HCT116 (cell line): Measurements from ENCODE around the gene CCNK. TPM values are rescaled to one million over a fixed set of nuclear protein-coding genes. Genes with fewer than 3 reads are reported as not detected.

ENCODE experiments used
- ATAC-seq: fragments of 200-7000 bp; cut with Tn5 transposase; 2 replicates; pipeline ENCODE4 v1.9.1; 2020; ENCODE audit warnings: mild to moderate bottlenecking, moderate library complexity
- BruUV-seq: library from RNA; stranded (reverse); fragments of 400-500 nt; replicated peaks from 2 replicates; lab custom pipeline; 2021; lab: Mats Ljungman, UMichigan
- CTCF ChIA-PET: fragments of 300-600 bp; sonication (Branson Sonifier 250); formaldehyde crosslinking; loops from one replicate; lab custom pipeline; 2021; ENCODE audit warnings: antibody characterized with exemption; lab: Charles Lee
- POLR2A ChIA-PET: fragments of 300-600, 350-600 bp; sonication (Branson Sonifier 250); formaldehyde crosslinking; loops from one replicate; lab custom pipeline; 2021; ENCODE audit warnings: antibody characterized with exemption; lab: Charles Lee
- RAD21 ChIA-PET, 2 experiments: fragments of 300-600 bp; sonication (Branson Sonifier 250); formaldehyde crosslinking; loops; one replicate each; lab custom pipeline; 2023; ENCODE audit warnings: low total read pairs in 2 of 2; ENCODE audit not compliant: uncharacterized antibody in 2 of 2, unreplicated experiment in 2 of 2, low non-redundant PET in 1 of 2; lab: Charles Lee
- DNase-seq: peaks from one replicate; pipeline ENCODE4 v3.0.0-alpha.2; 2010; ENCODE audit warnings: low read depth, low spot score
- H2AFZ ChIP-seq: fragments of 200-600 bp; shearing (Covaris generic), sonication (generic); 2 replicates; pipeline ENCODE4 v1.6.1; 2017; ENCODE audit warnings: low read depth, mixed run types, mixed read lengths, antibody characterized with exemption, low read length; ENCODE audit not compliant: poor library complexity, severe bottlenecking
- H3K27ac ChIP-seq: 2 replicates; pipeline ENCODE4 v1.5.1; 2012; ENCODE audit warnings: low read depth, low read length
- H3K27me3 ChIP-seq: fragments of 200-600 bp; sonication (generic); 2 replicates; pipeline ENCODE4 v1.6.1; 2016; ENCODE audit warnings: mixed run types, low read length, mixed read lengths; ENCODE audit not compliant: insufficient read depth
- H3K36me3 ChIP-seq, 2 experiments: fragments of 200-500 bp in 1 of 2; fragments of 200-600 bp in 1 of 2; sonication (Bioruptor generic) in 1 of 2; sonication (generic) in 1 of 2; 2 replicates each; pipeline versions ENCODE4 v1.5.1 to v1.6.1; 2014 to 2016; ENCODE audit warnings: low read length in 2 of 2, inconsistent platforms in 1 of 2, mixed read lengths in 1 of 2, mixed run types in 1 of 2; ENCODE audit not compliant: insufficient read depth in 2 of 2, control insufficient read depth in 1 of 2
- H3K4me1 ChIP-seq, 2 experiments: fragments of 200-600 bp in 1 of 2; sonication (generic) in 1 of 2; 2 replicates each; pipeline versions ENCODE4 v1.5.1 to v1.6.1; 2012 to 2017; ENCODE audit warnings: low read length in 2 of 2, inconsistent platforms in 1 of 2, mild to moderate bottlenecking in 1 of 2, mixed read lengths in 1 of 2, mixed run types in 1 of 2, moderate library complexity in 1 of 2; ENCODE audit not compliant: insufficient read depth in 2 of 2, control insufficient read depth in 1 of 2
- H3K4me2 ChIP-seq: fragments of 200-600 bp; sonication (generic); 2 replicates; pipeline ENCODE4 v1.6.1; 2017; ENCODE audit warnings: mixed run types, low read length, mixed read lengths
- H3K4me3 ChIP-seq, 2 experiments: fragments of 200-600 bp in 1 of 2; sonication (generic) in 1 of 2; replicated peaks in 1 of 2; 2 replicates each; pipeline ENCODE4 v1.5.1; 2011 to 2016; ENCODE audit warnings: low read length in 2 of 2, control low read depth in 1 of 2, low read depth in 1 of 2, mild to moderate bottlenecking in 1 of 2, mixed read lengths in 1 of 2, mixed run types in 1 of 2
- H3K79me2 ChIP-seq: fragments of 200-600 bp; sonication (generic); 2 replicates; pipeline ENCODE4 v1.6.1; 2017; ENCODE audit warnings: mild to moderate bottlenecking, mixed run types, low read length, moderate library complexity, mixed read lengths; ENCODE audit not compliant: insufficient read depth
- H3K9ac ChIP-seq: fragments of 200-600 bp; sonication (generic); 2 replicates; pipeline ENCODE4 v1.6.1; 2016; ENCODE audit warnings: low read length, mixed read lengths
- H3K9me2 ChIP-seq: fragments of 200-600 bp; sonication (generic), shearing (Covaris generic); 2 replicates; pipeline ENCODE4 v1.6.1; 2017; ENCODE audit warnings: mixed run types, mild to moderate bottlenecking, moderate library complexity; ENCODE audit not compliant: insufficient read depth
- H3K9me3 ChIP-seq, 2 experiments: fragments of 200-500 bp in 1 of 2; fragments of 200-600 bp in 1 of 2; sonication (Bioruptor generic) in 1 of 2; sonication (generic) in 1 of 2; 2 replicates each; pipeline ENCODE4 v1.6.1; 2014 to 2017; ENCODE audit warnings: low read length in 2 of 2, mixed read lengths in 2 of 2, inconsistent platforms in 1 of 2, low read depth in 1 of 2, mild to moderate bottlenecking in 1 of 2, mixed run types in 1 of 2, moderate library complexity in 1 of 2; ENCODE audit not compliant: control insufficient read depth in 1 of 2, insufficient read depth in 1 of 2
- H4K20me1 ChIP-seq: fragments of 200-600 bp; sonication (generic), shearing (Covaris generic); 2 replicates; pipeline ENCODE4 v1.6.1; 2017; ENCODE audit warnings: mixed run types, mild to moderate bottlenecking, moderate library complexity; ENCODE audit not compliant: insufficient read depth
- CBX3 ChIP-seq: IDR thresholded peaks from 2 replicates; pipeline ENCODE4 v1.6.1; 2012; ENCODE audit warnings: low read depth
- CEBPB ChIP-seq: IDR thresholded peaks from 2 replicates; pipeline ENCODE4 v1.6.1; 2012; ENCODE audit warnings: low read depth
- EZH2phosphoT487 ChIP-seq: fragments of 200-600 bp; IDR thresholded peaks from 2 replicates; pipeline ENCODE4 v1.6.1; 2018; ENCODE audit warnings: antibody characterized with exemption, borderline replicate concordance
- FOSL1 ChIP-seq: IDR thresholded peaks from 2 replicates; pipeline ENCODE4 v1.6.1; 2012; ENCODE audit warnings: low read depth
- JUND ChIP-seq: IDR thresholded peaks from 2 replicates; pipeline ENCODE4 v1.6.1; 2012
- POLR2A ChIP-seq: IDR thresholded peaks from 2 replicates; pipeline ENCODE4 v1.7.0; 2011; ENCODE audit warnings: borderline replicate concordance; ENCODE audit not compliant: insufficient read depth, insufficient read length; ENCODE audit errors: extremely low read depth
- POLR2AphosphoS5 ChIP-seq: IDR thresholded peaks from 2 replicates; pipeline ENCODE4 v1.6.1; 2011; ENCODE audit warnings: mild to moderate bottlenecking, low read depth, low read length, moderate library complexity
- RAD21 ChIP-seq: IDR thresholded peaks from 2 replicates; pipeline ENCODE4 v1.6.1; 2012; ENCODE audit warnings: low read depth, mild to moderate bottlenecking
- SIN3A ChIP-seq: IDR thresholded peaks from 2 replicates; pipeline ENCODE4 v1.6.1; 2012; ENCODE audit warnings: low read depth
- SRF ChIP-seq: IDR thresholded peaks from 2 replicates; pipeline ENCODE4 v1.6.1; 2012; ENCODE audit warnings: low read depth
- TCF7L2 ChIP-seq: IDR thresholded peaks from 2 replicates; pipeline ENCODE4 v1.7.0; 2011; ENCODE audit warnings: borderline replicate concordance, inconsistent platforms; ENCODE audit not compliant: insufficient read depth, insufficient read length; ENCODE audit errors: extremely low read depth
- YY1 ChIP-seq: IDR thresholded peaks from 2 replicates; pipeline ENCODE4 v1.6.1; 2011; ENCODE audit warnings: low read length, low read depth, moderate library complexity, mild to moderate bottlenecking; ENCODE audit not compliant: insufficient replicate concordance; ENCODE audit errors: extremely low read depth
- ZBTB33 ChIP-seq: IDR thresholded peaks from 2 replicates; pipeline ENCODE4 v1.6.1; 2011; ENCODE audit warnings: mild to moderate bottlenecking, low read length, moderate library complexity; ENCODE audit not compliant: insufficient replicate concordance; ENCODE audit errors: extremely low read depth
- ZFX ChIP-seq: fragments of 450-650 bp; IDR thresholded peaks from 2 replicates; pipeline ENCODE4 v1.6.1; 2017
- intact Hi-C: fragments of 100-400 bp; cut with micrococcal nuclease; formaldehyde crosslinking; loops from 2 replicates; pipeline ENCODE4 v1.10.0; 2022
- total RNA-seq: library from RNA; stranded (reverse); gene quantifications from one replicate; pipeline ENCODE4 v1.2.1, GENCODE V29; 2021; ENCODE audit not compliant: unreplicated experiment
- TF ChIP-seq, protein P1 (sequence below), 3 experiments: fragments of 200-600 bp in 1 of 3; sonication (generic) in 1 of 3; IDR thresholded peaks in 2 of 3; conservative IDR thresholded peaks in 1 of 3; 2 replicates each; pipeline ENCODE4 v1.5.1; 2012 to 2017; ENCODE audit warnings: low read depth in 2 of 3, low read length in 2 of 3, antibody characterized with exemption in 1 of 3, borderline replicate concordance in 1 of 3, control low read depth in 1 of 3, mild to moderate bottlenecking in 1 of 3, mixed read lengths in 1 of 3, mixed run types in 1 of 3, moderate library complexity in 1 of 3; ENCODE audit not compliant: insufficient read depth in 1 of 3

The CCNK gene
- total RNA-seq, 1 experiment from 2014 or later, result 68.2 TPM

- Histone ChIP-seq H2AFZ (no peak overlapping the region), H3K4me1 (peaks cover 0 to 6% of the 10 kb centered on the region in 2 experiments; a peak in 2 of 4 replicates), H3K4me3 (no peak overlapping the region), H4K20me1 (no peaks in the 10 kb centered on the region), H3K4me2 (no peak overlapping the region), H3K79me2 (peaks cover 7% of the 10 kb centered on the region; the same call in 1 of the 2 replicates), H3K9me2 (no peaks in the 10 kb centered on the region), H3K9me3 (no peaks in the 10 kb centered on the region), H3K9ac (no peak overlapping the region), H3K36me3 (no peaks in the 10 kb centered on the region), H3K27me3 (no peaks in the 10 kb centered on the region), H3K27ac (no peak overlapping the region)
- intact Hi-C loops, result loop anchor here (10.0 kb wide), 1 partner anchor 422 kb away; no protein-coding TSS in a partner anchor
- BruUV-seq, result no TSS peak
- DNase-seq (no peak), ATAC-seq (no peak)
- ChIA-PET RAD21 (no interaction called here), CTCF (interaction anchor here (1.2 kb wide), 1 partner anchor 162 kb away, joined by 3 read pairs; the partner anchor contains the start of gene CYP46A1), POLR2A (no interaction called here)
- TF ChIP-seq YY1 (no peak), CEBPB (no peak), JUND (no peak), SIN3A (no peak), RAD21 (no peak), ZFX (no peak), SRF (no peak), EZH2phosphoT487 (no peak), POLR2AphosphoS5 (no peak)
- TF ChIP-seq, all 23 proteins: peak for 0
Measured at GRCh38 chr14:99522457-99522891, 41.3 kb downstream of the CCNK start.

DNA sequence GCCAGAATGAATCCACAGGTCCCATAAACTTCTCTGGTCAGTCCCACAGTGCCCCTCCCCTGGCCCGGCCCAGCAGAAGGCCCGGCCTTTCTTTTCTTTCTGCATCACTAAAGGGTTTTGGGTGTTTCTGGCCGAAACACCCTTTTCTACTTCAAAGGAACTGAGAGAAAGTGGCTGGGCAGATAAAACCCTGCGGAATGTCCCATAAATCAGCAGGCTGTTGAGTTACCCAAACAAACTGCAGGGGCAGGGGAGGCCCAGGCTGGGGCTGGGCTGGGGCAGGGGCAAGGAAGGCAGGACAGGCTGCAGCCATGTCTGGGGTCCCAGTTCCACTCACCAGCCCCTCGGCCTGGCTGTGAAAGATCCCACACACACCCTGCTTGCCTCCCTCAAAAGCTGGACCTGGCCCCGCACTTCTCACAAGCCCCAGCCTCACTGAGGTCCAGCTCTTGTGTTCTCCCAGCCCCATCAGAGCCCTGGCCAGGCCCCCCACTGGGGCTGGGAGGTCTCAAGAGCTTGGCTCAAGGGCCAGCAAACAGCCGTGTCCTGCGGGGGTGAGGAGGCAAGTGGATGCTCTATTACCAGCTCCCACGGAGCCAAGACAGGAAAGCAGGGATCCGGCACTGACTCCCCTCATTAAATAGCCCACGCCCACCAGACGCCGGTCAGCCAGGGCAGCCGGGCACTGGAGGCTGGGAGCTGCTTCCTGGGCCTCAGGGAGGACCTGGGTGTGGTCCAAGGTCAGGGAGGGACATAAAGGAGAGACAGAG, 41.9 kb downstream of the CCNK start:
- intact Hi-C loops, result loop anchor here (10.0 kb wide), 1 partner anchor 422 kb away; no protein-coding TSS in a partner anchor
- no peaks in the 10 kb centered on the region for H3K36me3 ChIP-seq
- H3K4me2 ChIP-seq, result no peak overlapping the region
- H3K27ac ChIP-seq, result no peak overlapping the region
- ATAC-seq (no peak), DNase-seq (no peak)
- no peak overlapping the region for H2AFZ ChIP-seq
- RAD21 ChIA-PET, result interaction anchor here in 1 of 2 experiments (0.5 kb wide), 1 partner anchor 105 kb away, joined by 4 read pairs; no protein-coding TSS in a partner anchor
- H3K9me3 ChIP-seq, result no peaks in the 10 kb centered on the region
- no TSS peak for BruUV-seq
- H3K9me2 ChIP-seq, result no peaks in the 10 kb centered on the region
- CTCF ChIA-PET, result no interaction called here
- H4K20me1 ChIP-seq, result no peaks in the 10 kb centered on the region
- POLR2A ChIA-PET, result no interaction called here
- peaks cover 7% of the 10 kb centered on the region; the same call in 1 of the 2 replicates for H3K79me2 ChIP-seq
- no peaks in the 10 kb centered on the region for H3K27me3 ChIP-seq
- H3K4me3 ChIP-seq, result no peak overlapping the region
- no peak overlapping the region for H3K9ac ChIP-seq
- peaks cover 0 to 6% of the 10 kb centered on the region in 2 experiments; a peak in 2 of 4 replicates for H3K4me1 ChIP-seq
- TF ChIP-seq RAD21 (no peak), ZFX (no peak), POLR2A (no peak), CBX3 (no peak), TCF7L2 (no peak), ZBTB33 (no peak), EZH2phosphoT487 (no peak), FOSL1 (no peak)
- TF ChIP-seq, protein P1, sequence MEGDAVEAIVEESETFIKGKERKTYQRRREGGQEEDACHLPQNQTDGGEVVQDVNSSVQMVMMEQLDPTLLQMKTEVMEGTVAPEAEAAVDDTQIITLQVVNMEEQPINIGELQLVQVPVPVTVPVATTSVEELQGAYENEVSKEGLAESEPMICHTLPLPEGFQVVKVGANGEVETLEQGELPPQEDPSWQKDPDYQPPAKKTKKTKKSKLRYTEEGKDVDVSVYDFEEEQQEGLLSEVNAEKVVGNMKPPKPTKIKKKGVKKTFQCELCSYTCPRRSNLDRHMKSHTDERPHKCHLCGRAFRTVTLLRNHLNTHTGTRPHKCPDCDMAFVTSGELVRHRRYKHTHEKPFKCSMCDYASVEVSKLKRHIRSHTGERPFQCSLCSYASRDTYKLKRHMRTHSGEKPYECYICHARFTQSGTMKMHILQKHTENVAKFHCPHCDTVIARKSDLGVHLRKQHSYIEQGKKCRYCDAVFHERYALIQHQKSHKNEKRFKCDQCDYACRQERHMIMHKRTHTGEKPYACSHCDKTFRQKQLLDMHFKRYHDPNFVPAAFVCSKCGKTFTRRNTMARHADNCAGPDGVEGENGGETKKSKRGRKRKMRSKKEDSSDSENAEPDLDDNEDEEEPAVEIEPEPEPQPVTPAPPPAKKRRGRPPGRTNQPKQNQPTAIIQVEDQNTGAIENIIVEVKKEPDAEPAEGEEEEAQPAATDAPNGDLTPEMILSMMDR (IDR thresholded peaks at IDR 0.05 in 2 of 3, conservative IDR thresholded peaks at IDR 0.05 in 1 of 3; ENCODE audit: borderline replicate concordance in 1 of 3, insufficient read depth in 1 of 3, low read depth in 2 of 3, low read length in 2 of 3), result no peak
